ENCODE data around the gene FBP2.
"Not testable (repeated sequence)": the region's sequence is repeated elsewhere in the genome, so short reads cannot be mapped to it uniquely, and the experiment has no call there.

The FBP2 gene

DNA sequence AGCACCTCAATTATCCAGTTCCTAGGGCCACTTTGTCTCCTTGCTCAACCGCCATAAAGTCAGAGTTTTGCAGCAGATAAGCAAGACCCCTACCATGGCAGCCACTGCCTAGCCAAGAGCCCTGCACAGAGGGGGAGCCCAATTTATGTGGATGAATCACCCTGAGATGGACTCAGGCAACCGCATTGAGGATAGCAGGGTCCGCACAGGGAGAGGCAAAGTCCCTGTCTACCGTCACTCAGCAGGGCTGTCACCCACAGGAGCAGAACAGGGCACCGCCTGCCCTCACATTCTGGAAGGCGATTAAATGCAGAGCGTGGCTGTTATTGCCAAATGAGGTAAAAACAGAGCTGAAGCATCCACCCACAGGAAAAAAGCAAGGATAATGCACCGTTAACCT is 1.7 kb downstream of the FBP2 start:
- no peak overlapping the region for H3K4me3 ChIP-seq (ENCODE audit: low read depth, low read length)
- no peak for TF ChIP-seq CTCF (IDR thresholded peaks at IDR 0.05; ENCODE audit: low read depth, low read length)
- TF ChIP-seq POLR2A (IDR thresholded peaks at IDR 0.05; ENCODE audit: extremely low read depth, insufficient read length): no peak
- TF ChIP-seq MAX (IDR thresholded peaks at IDR 0.05; ENCODE audit: low read depth, low read length): no peak
- no peak for TF ChIP-seq MYC (IDR thresholded peaks at IDR 0.05; ENCODE audit: low read depth, low read length)
- no peak for DNase-seq (ENCODE audit: low read depth)

DNA sequence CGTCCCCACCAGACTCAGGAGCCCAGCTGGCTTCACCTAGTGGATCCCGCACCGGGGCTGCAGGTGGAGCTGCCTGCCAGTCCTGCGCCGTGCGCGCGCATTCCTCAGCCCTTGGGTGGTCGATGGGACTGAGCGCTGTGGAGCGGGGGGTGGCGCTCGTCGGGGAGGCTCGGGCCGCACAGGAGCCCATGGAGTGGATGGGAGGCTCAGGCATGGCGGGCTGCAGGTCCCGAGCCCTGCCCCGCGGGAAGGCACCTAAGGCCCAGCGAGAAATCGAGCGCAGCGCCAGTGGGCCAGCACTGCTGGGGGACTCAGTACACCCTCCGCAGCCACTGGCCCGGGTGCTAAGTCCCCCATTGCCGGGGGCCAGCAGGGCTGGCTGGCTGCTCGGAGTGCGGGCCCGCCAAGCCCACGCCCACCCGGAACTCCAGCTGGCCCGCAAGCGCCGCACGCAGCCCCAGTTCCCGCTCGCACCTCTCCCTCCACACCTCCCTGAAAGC is 2.5 kb downstream of the FBP2 start:
- not testable (repeated sequence) for DNase-seq (ENCODE audit: low read depth); H3K4me3 ChIP-seq (ENCODE audit: low read depth, low read length)

GRCh38 chr9:94588681-94589080 is 4.9 kb downstream of the FBP2 start:
- no peak overlapping the region for H3K4me3 ChIP-seq (ENCODE audit: low read depth, low read length)
- no peak for DNase-seq (ENCODE audit: low read depth)
- TF ChIP-seq MYC (IDR thresholded peaks at IDR 0.05; ENCODE audit: low read depth, low read length) (no peak), POLR2A (IDR thresholded peaks at IDR 0.05; ENCODE audit: extremely low read depth, insufficient read length) (no peak), MAX (IDR thresholded peaks at IDR 0.05; ENCODE audit: low read depth, low read length) (no peak), CTCF (IDR thresholded peaks at IDR 0.05; ENCODE audit: low read depth, low read length) (no peak)

- no peak for DNase-seq (ENCODE audit: low read depth)
- H3K4me3 ChIP-seq (ENCODE audit: low read depth, low read length): no peak overlapping the region
Measured at GRCh38 chr9:94586814-94587213, 6.8 kb downstream of the FBP2 start.

DNA sequence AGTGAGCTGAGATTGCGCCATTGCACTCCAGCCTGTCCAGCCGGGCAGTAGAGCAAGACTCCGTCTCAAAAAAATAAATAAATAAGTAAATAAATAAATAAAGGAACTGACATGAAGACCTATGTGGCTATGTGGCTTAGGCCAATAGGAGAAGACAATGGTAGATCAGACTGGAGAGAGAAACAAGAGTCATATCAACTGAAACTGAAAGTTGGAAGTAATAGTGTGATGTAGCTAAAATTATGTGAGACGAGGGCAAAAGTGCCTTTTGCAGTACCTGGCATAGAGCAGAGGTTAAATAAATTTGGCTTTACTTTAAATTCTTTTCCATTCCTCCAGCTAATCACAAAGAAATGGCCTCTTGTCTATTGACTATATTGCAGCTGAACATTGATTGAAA is 7.3 kb downstream of the FBP2 start:
- no peak for DNase-seq (ENCODE audit: low read depth)
- TF ChIP-seq MAX (IDR thresholded peaks at IDR 0.05; ENCODE audit: low read depth, low read length) (no peak), CTCF (IDR thresholded peaks at IDR 0.05; ENCODE audit: low read depth, low read length) (no peak), MYC (IDR thresholded peaks at IDR 0.05; ENCODE audit: low read depth, low read length) (no peak), POLR2A (IDR thresholded peaks at IDR 0.05; ENCODE audit: extremely low read depth, insufficient read length) (no peak)
- no peak overlapping the region for H3K4me3 ChIP-seq (ENCODE audit: low read depth, low read length)

More at GRCh38 chr9:94586814-94587213, 6.8 kb downstream of the FBP2 start:
- TF ChIP-seq MYC (IDR thresholded peaks at IDR 0.05; ENCODE audit: low read depth, low read length) (no peak), POLR2A (IDR thresholded peaks at IDR 0.05; ENCODE audit: extremely low read depth, insufficient read length) (no peak), MAX (IDR thresholded peaks at IDR 0.05; ENCODE audit: low read depth, low read length) (no peak), CTCF (IDR thresholded peaks at IDR 0.05; ENCODE audit: low read depth, low read length) (no peak)

GRCh38 chr9:94584555-94584954 is 9.1 kb downstream of the FBP2 start:
- TF ChIP-seq POLR2A (IDR thresholded peaks at IDR 0.05; ENCODE audit: extremely low read depth, insufficient read length) (no peak), MYC (IDR thresholded peaks at IDR 0.05; ENCODE audit: low read depth, low read length) (no peak), MAX (IDR thresholded peaks at IDR 0.05; ENCODE audit: low read depth, low read length) (no peak), CTCF (IDR thresholded peaks at IDR 0.05; ENCODE audit: low read depth, low read length) (no peak)
- no peak for DNase-seq (ENCODE audit: low read depth)
- H3K4me3 ChIP-seq (ENCODE audit: low read depth, low read length): no peak overlapping the region

Data from NB4 (cell line).